ENCODE results near the gene MRPS9. TPM values are rescaled to one million over a fixed set of nuclear protein-coding genes. Genes with fewer than 3 reads are reported as not detected.

Gene MRPS9
- total RNA-seq, 1 donor, result 17.7 TPM

DNA sequence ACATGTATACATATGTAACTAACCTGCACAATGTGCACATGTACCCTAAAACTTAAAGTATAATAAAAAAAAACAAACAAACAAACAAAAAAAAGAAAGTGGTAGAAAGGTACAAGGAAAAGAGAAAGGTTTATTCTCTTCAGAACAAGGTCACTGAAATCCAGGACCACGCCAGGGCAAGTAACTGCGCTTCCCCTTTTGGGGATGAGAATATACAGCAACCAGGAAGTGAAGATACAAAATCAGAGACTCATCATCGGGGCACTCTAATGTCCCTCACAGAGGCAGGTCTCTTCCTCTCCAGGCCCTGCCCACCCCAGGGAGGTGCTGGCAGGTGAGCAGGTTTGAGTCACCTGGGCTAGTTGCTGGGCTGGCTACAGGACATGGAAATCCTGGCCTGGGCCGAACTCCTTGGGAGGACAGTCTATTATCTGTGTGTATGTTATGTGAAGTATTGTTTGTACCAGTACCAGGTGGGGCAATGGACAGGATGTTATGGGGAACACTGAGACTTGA lies 103.3 kb downstream of the MRPS9 start:
- H3K27ac ChIP-seq (ENCODE audit: low read depth, low read length), result no peak overlapping the region
- H4K20me1 ChIP-seq (ENCODE audit: insufficient read depth, low read length), result peaks cover 3% of the 10 kb centered on the region
- H3K9me3 ChIP-seq (ENCODE audit: low read depth, low read length), result no peaks in the 10 kb centered on the region
- no peak for DNase-seq (ENCODE audit: insufficient read length, low spot score, missing footprints)
- H2AFZ ChIP-seq (ENCODE audit: low read length), result no peak overlapping the region
- TF ChIP-seq, protein P1, sequence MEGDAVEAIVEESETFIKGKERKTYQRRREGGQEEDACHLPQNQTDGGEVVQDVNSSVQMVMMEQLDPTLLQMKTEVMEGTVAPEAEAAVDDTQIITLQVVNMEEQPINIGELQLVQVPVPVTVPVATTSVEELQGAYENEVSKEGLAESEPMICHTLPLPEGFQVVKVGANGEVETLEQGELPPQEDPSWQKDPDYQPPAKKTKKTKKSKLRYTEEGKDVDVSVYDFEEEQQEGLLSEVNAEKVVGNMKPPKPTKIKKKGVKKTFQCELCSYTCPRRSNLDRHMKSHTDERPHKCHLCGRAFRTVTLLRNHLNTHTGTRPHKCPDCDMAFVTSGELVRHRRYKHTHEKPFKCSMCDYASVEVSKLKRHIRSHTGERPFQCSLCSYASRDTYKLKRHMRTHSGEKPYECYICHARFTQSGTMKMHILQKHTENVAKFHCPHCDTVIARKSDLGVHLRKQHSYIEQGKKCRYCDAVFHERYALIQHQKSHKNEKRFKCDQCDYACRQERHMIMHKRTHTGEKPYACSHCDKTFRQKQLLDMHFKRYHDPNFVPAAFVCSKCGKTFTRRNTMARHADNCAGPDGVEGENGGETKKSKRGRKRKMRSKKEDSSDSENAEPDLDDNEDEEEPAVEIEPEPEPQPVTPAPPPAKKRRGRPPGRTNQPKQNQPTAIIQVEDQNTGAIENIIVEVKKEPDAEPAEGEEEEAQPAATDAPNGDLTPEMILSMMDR (IDR thresholded peaks at IDR 0.05; ENCODE audit: extremely low read depth, low read depth, low read length), result no peak
- peaks cover 43% of the 10 kb centered on the region for H3K27me3 ChIP-seq (ENCODE audit: insufficient read depth, low read length)
- H3K4me3 ChIP-seq (ENCODE audit: insufficient read depth, low read length), result no peak overlapping the region
- no peaks in the 10 kb centered on the region for H3K36me3 ChIP-seq (ENCODE audit: insufficient read depth, low read length)
- H3K79me2 ChIP-seq (ENCODE audit: insufficient read depth, low read length), result no peaks in the 10 kb centered on the region
- H3K4me2 ChIP-seq (ENCODE audit: insufficient read depth, low read length), result no peak overlapping the region
- H3K4me1 ChIP-seq (ENCODE audit: insufficient read depth, low read length), result peaks cover 2% of the 10 kb centered on the region

DNA sequence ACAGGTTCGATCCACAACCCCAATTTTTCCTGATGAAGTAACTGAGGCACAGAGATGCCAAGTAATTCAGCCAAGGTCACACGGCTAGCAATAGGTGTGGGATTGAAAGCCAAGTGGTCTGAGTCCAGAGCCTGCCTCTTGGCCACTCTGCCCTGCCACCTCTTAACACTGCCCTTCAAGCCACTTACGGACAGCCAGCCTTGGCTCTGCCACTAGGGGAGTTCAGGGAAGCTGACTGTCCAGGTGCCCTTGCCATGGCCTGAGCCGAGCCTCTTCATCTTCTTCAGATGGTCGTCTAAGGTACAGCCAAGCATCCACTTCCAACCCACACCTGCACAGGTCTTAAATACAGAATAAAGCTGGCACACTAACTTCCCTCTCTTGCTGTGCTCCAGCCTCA lies 104.4 kb downstream of the MRPS9 start:
- TF ChIP-seq, protein P1 (IDR thresholded peaks at IDR 0.05; ENCODE audit: extremely low read depth, low read depth, low read length), result no peak
- Histone ChIP-seq H3K27ac (ENCODE audit: low read depth, low read length) (no peak overlapping the region), H3K79me2 (ENCODE audit: insufficient read depth, low read length) (no peaks in the 10 kb centered on the region), H3K4me2 (ENCODE audit: insufficient read depth, low read length) (no peak overlapping the region), H3K36me3 (ENCODE audit: insufficient read depth, low read length) (no peaks in the 10 kb centered on the region), H3K4me1 (ENCODE audit: insufficient read depth, low read length) (peaks cover 2% of the 10 kb centered on the region), H3K4me3 (ENCODE audit: insufficient read depth, low read length) (no peak overlapping the region), H2AFZ (ENCODE audit: low read length) (no peak overlapping the region), H4K20me1 (ENCODE audit: insufficient read depth, low read length) (peaks cover 3% of the 10 kb centered on the region), H3K27me3 (ENCODE audit: insufficient read depth, low read length) (peaks cover 42% of the 10 kb centered on the region), H3K9me3 (ENCODE audit: low read depth, low read length) (no peaks in the 10 kb centered on the region)
- DNase-seq (ENCODE audit: insufficient read length, low spot score, missing footprints), result peak; percentile 82

DNA sequence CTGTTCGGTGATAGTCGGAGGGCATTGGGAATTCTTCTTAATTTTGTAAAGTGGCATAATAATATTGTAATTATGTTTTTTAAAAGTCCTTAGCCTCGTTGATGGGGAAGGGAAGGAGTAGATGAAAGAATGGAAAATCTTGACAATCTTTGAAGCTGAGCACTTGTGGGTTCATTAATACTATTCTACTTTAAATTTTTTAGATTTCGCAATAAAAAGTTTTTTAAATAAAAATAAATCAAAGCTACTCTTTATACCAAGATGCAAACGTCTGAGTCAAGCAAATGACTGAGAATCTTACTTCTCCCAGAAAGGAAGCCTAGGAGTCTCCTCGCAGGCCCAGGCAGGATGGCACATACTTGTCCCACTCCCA lies 105.2 kb downstream of the MRPS9 start:
- Histone ChIP-seq H4K20me1 (ENCODE audit: insufficient read depth, low read length) (peaks cover 3% of the 10 kb centered on the region), H3K27ac (ENCODE audit: low read depth, low read length) (no peak overlapping the region), H2AFZ (ENCODE audit: low read length) (no peak overlapping the region), H3K9me3 (ENCODE audit: low read depth, low read length) (no peaks in the 10 kb centered on the region), H3K4me3 (ENCODE audit: insufficient read depth, low read length) (no peak overlapping the region), H3K36me3 (ENCODE audit: insufficient read depth, low read length) (no peaks in the 10 kb centered on the region), H3K4me1 (ENCODE audit: insufficient read depth, low read length) (peaks cover 2% of the 10 kb centered on the region), H3K79me2 (ENCODE audit: insufficient read depth, low read length) (no peaks in the 10 kb centered on the region), H3K27me3 (ENCODE audit: insufficient read depth, low read length) (peaks cover 39% of the 10 kb centered on the region), H3K4me2 (ENCODE audit: insufficient read depth, low read length) (no peak overlapping the region)
- TF ChIP-seq, protein P1 (IDR thresholded peaks at IDR 0.05; ENCODE audit: extremely low read depth, low read depth, low read length), result no peak
- DNase-seq (ENCODE audit: insufficient read length, low spot score, missing footprints), result peak; percentile 74

DNA sequence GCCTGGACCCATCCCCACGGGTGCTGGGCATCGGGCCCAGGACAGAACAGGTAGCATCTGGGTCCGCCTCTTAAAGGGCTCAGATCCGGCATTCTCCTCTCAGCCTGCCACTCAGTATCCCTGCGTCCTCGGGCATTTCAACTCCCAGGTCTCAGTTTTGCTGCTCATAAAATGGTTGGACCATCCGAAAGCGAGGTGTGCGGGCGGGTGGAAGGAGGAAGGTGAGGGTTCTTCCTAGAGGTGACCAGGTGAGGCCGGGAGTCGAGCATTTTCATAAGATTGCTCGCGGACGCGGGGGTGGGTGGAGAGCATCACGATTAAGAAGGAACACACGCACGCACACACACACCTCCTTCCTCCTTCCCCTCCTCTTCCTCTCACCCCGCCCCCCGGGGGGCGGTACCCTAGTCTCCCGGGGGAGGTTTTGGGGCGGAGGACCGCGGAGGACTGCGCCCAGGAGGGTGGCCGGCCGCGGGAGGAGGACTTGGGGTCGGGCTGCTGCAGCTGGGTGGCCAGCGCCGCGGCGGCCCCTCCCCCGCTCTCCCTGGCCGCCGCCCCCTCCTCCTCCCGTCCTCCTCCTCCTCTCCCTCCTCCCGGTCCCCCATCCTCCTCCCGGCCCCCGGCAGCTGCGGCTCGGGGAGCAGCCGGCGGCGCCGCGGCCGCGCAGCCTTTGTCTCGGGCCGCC lies 105.7 kb downstream of the MRPS9 start:
- Histone ChIP-seq H3K27me3 (ENCODE audit: insufficient read depth, low read length) (peaks cover 39% of the 10 kb centered on the region), H3K36me3 (ENCODE audit: insufficient read depth, low read length) (no peaks in the 10 kb centered on the region), H3K4me1 (ENCODE audit: insufficient read depth, low read length) (peaks cover 2% of the 10 kb centered on the region), H3K79me2 (ENCODE audit: insufficient read depth, low read length) (no peaks in the 10 kb centered on the region), H4K20me1 (ENCODE audit: insufficient read depth, low read length) (peaks cover 3% of the 10 kb centered on the region), H2AFZ (ENCODE audit: low read length) (no peak overlapping the region), H3K27ac (ENCODE audit: low read depth, low read length) (no peak overlapping the region), H3K9me3 (ENCODE audit: low read depth, low read length) (no peaks in the 10 kb centered on the region), H3K4me3 (ENCODE audit: insufficient read depth, low read length) (no peak overlapping the region), H3K4me2 (ENCODE audit: insufficient read depth, low read length) (peak overlapping the region; percentile 32)
- TF ChIP-seq, protein P1 (IDR thresholded peaks at IDR 0.05; ENCODE audit: extremely low read depth, low read depth, low read length), result no peak
- peak; percentile 80 for DNase-seq (ENCODE audit: insufficient read length, low spot score, missing footprints)

Data from osteoblast (primary cell).